Mucosa of stomach (tissue), 1 donor: ENCODE data around the gene SLC66A2.

Experiments used
- H3K27me3 ChIP-seq: one replicate; pipeline ENCODE4 v1.7.0; 2013; ENCODE audit warnings: mild to moderate bottlenecking, low read length; ENCODE audit not compliant: control insufficient read depth, insufficient read depth
- H3K36me3 ChIP-seq: one replicate; pipeline ENCODE4 v1.7.0; 2013; ENCODE audit warnings: low read length; ENCODE audit not compliant: control insufficient read depth, insufficient read depth
- H3K4me1 ChIP-seq: one replicate; pipeline ENCODE4 v1.7.0; 2013; ENCODE audit warnings: mild to moderate bottlenecking, low read length; ENCODE audit not compliant: control insufficient read depth, insufficient read depth
- H3K4me3 ChIP-seq: one replicate; pipeline ENCODE4 v1.7.0; 2013; ENCODE audit warnings: low read length
- H3K9ac ChIP-seq: one replicate; pipeline ENCODE4 v1.7.0; 2013; ENCODE audit warnings: mild to moderate bottlenecking, low read length, moderate library complexity
- H3K9me3 ChIP-seq: one replicate; pipeline ENCODE4 v1.7.0; 2013; ENCODE audit warnings: mild to moderate bottlenecking, low read length, moderate library complexity; ENCODE audit not compliant: control insufficient read depth
- donor health status: Pancreatic carcinoma.

The SLC66A2 gene

DNA sequence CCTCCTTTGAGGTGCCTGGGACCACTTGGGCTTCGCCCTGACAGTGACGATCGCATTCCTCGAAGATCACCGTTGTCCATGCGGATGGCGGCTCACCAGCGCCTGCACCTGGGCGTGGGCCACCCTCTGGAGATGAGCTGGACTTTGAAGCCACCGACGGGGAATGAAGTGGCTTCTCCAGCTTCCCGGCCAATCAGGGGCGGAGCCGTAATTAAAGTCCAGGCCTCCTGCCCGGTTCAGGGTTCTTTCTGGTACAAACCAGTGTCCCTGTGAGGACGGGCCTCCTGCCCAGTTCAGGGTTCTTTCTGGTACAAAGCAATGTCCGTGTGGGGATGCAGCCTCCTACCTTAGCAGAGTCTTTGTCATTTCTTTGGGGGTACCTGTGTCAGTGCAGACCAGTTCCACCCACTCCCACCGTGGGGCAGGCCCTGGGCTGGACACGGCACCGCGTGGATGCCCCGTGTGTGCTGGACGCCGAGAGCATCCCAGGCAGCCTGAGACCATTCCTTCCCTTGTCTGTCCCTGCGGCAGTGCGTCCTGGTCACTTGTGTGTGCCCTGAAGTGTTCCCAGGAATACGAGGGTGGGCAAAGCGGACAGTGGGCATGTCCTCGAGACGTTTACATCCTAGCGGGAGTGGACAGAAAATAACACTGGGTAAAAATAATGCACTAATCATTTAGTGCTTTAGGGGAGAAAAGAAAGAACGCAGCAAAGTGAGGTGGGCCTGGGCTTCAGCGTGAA lies 98.7 kb downstream of the SLC66A2 start:
- Histone ChIP-seq H3K9me3 (no peaks in the 10 kb centered on the region), H3K9ac (no peak overlapping the region), H3K4me1 (no peaks in the 10 kb centered on the region), H3K27me3 (peaks cover 6% of the 10 kb centered on the region), H3K4me3 (no peak overlapping the region), H3K36me3 (no peaks in the 10 kb centered on the region)
